Esophagus muscularis mucosa (tissue), 3 donors: ENCODE data around the gene CAMTA1.

Experiments
- POLR2AphosphoS5 ChIP-seq, 2 donors: sonication (generic); formaldehyde crosslinking; IDR thresholded peaks; one replicate each; pipeline ENCODE4 v1.6.1; 2017; ENCODE audit warnings: antibody characterized with exemption in 2 of 2
- TF ChIP-seq, protein P1 (sequence below), 3 experiments: fragments of 200-600 bp in 2 of 3; fragments of 450-650 bp in 1 of 3; sonication (generic) in 2 of 3; IDR thresholded peaks; one replicate each; pipeline ENCODE4 v1.5.1; 2017 to 2019; ENCODE audit warnings: antibody characterized with exemption in 3 of 3, mild to moderate bottlenecking in 2 of 3, moderate library complexity in 1 of 3

DNA sequence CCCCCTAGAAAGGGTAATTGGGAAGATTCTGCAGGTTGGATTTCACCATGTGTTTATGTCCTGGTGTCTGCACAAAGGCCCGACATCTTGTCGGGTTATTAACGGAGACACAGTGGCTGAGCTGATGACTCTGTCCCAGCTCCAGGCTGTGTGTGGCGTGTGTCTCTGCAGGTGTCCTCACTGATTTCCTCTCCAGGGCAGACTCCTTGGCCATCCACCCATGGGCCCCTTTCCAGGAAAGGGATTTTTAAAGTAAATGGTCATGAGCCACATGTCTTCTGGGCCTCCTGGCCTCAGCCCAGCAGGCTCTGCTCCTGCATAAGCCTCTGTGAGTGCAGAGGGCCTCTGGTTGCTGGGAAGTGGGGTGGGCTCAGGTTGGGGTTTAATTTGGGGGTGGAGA is 567.1 kb downstream of the CAMTA1 start:
- TF ChIP-seq, protein P1, sequence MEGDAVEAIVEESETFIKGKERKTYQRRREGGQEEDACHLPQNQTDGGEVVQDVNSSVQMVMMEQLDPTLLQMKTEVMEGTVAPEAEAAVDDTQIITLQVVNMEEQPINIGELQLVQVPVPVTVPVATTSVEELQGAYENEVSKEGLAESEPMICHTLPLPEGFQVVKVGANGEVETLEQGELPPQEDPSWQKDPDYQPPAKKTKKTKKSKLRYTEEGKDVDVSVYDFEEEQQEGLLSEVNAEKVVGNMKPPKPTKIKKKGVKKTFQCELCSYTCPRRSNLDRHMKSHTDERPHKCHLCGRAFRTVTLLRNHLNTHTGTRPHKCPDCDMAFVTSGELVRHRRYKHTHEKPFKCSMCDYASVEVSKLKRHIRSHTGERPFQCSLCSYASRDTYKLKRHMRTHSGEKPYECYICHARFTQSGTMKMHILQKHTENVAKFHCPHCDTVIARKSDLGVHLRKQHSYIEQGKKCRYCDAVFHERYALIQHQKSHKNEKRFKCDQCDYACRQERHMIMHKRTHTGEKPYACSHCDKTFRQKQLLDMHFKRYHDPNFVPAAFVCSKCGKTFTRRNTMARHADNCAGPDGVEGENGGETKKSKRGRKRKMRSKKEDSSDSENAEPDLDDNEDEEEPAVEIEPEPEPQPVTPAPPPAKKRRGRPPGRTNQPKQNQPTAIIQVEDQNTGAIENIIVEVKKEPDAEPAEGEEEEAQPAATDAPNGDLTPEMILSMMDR (IDR thresholded peaks at IDR 0.05) = no peak
- no peak for TF ChIP-seq POLR2AphosphoS5 (IDR thresholded peaks at IDR 0.05)
